Smooth muscle cell of the coronary artery (primary cell): ENCODE measurements around the gene DDX19B. TPM values are rescaled to one million over a fixed set of nuclear protein-coding genes. Genes with fewer than 3 reads are reported as not detected.

Experiments
- total RNA-seq: library from RNA; depleted of rRNA; stranded (reverse); fragments of >200 nt; gene quantifications from 2 replicates; pipeline ENCODE4 v1.2.3, GENCODE V29; 2014; ENCODE audit warnings: low replicate concordance

The DDX19B gene
- total RNA-seq, result 15.8 and 26.6 TPM in 2 replicates

DNA sequence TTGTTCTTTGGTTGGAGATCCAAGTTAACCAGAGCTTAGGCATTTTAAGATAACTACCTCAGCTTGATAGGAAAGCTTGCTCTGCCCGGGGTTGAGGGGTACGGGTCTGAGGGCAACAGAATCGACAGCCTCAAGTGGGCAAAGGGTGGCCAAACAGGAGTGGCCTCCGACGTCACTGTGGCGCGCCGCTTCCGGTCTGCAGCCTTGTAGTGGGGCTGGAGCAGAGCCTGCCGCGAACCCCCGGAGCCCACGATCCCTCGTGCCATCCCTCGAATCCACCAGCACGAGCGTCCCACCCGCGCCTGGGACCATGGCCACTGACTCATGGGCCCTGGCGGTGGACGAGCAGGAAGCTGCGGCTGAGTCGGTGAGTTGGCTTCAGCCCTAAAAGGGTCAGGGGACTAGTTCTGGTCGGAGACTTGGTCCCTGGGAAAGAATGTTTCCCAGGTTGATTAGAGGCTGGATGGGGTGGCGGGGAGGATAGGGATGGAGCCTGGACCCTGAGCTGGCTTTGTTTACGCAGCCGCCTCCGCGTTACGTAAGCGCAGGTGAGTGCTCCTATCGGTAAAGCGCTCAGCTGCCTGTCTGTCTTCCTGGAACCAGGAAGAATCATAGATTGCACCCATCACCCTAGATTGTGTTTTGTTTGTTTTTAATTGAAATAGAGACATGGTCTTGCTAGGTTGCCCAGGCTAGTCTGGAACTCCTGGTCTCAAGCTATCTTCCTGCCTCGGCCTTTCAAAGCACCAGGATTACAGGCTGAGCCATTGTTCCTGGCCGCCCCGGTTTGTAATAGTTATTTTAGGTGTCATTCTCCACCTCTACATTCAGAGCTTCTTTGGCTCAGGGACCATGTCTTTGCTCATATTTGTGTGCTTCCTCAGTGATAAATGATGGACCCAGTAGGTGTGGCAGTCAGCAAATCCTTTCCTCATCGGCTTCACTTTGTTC is at the start of gene DDX19B:
DDX19B (plus strand) TSS at position 199 of the 951 bp plus-strand sequence; CDS start at position 311, 112 bp downstream.

DNA sequence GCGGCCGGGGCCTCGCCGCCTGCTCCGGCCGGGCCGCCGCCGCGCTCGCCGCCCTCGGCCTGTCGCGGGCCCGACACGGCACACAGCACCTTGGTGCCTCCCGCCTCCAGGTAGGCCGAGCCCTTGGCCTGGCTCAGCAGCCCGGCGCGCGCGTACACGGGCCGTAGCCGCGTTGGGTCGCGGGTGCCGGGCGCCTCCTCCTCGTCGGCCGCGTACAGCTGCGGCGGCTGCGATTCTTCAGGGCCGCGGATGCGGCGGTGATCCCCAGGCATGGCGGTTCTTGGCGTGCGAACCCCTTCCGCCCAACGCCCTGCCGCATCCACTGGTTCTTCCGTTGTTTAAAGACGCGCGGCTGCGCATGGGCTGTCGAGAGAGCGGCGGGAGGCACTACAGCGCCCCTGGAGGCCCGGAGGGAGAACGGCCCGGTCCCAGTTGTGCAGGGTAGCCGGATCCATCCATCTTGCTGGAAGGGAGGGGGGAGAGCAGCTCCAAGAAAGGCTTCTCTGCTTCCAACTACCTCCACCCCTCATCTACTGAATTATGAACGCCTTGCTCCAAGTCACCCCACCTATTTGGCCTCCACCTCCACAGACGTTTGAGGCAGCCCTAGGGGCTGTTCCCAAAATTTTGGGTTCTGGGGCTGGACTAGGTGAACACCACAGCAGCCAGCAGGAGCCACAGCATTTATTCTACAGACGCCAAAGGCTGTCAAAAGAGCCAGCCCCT is 47.2 kb upstream of the DDX19B start, which contains the start of gene EXOSC6:
EXOSC6 (minus strand) TSS at position 312 of the 726 bp plus-strand sequence; CDS start at position 272, 40 bp downstream.

DNA sequence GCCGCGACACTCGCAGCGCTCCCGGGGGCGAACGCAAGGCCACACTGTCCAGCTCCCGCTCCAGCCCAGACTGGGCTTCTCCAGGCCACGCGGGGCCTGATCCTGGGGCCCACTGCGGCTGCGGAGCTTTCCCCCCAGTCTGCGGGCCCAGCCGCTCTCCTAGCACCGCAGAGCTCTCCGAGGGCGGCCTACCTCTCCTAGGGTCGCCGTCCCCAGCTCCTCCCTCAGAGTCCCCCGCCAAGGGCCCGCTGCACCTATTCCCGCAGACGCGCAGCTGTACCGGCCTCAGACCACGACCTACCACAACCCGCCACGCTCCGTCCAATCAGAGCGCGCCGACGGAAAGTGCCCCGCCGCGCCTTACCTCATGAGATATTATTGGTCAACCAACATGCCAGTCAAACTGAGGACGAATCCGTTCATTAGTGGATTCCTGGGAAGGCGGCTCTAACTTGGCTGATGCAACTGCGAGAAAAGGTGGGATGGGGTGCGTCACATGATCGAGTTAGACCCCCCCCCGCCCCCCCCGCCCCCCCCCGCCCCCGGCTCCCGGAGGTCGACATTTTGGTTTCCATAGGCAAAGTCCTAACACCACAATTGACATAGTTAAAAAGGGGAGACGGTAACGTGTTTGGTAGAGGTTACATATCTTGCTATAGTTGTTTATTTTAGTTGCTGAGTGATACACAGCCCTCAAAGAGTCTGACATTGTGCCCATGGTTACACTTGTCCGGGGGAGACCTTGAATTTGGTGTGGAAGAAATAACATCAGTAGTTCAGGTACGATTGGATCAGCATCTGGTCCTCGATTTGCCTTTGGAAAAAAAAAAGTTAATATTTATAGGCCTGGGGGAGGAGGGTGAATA is 9.5 kb upstream of the DDX19B start, which contains the start of gene AARS1:
AARS1 (minus strand) TSS at position 278 of the 866 bp plus-strand sequence. CDS start 6,743 bp downstream, outside the sequence.

Other genes starting within 250 kb of the DDX19B start
- gene PDPR, start 184.9 kb upstream of the DDX19B start, total RNA-seq, result 10.1 TPM in 2 replicates
- gene CLEC18C, start 125.4 kb upstream of the DDX19B start, total RNA-seq, result under 0.01 and 2.6 TPM in 2 replicates
- 13.1 and 26.2 TPM in 2 replicates for gene EXOSC6, start 47.2 kb upstream of the DDX19B start, total RNA-seq
- gene AARS1, start 9.7 kb upstream of the DDX19B start, total RNA-seq, result 186 and 251 TPM in 2 replicates
- 34.2 and 38.1 TPM in 2 replicates for gene DDX19A, start 47.7 kb downstream of the DDX19B start, total RNA-seq
- gene ST3GAL2, start 139.9 kb downstream of the DDX19B start, total RNA-seq, result 9.8 and 47.0 TPM in 2 replicates
- gene FCSK, start 155.4 kb downstream of the DDX19B start, total RNA-seq, result 6.8 and 7.8 TPM in 2 replicates
- 73.6 and 81.3 TPM in 2 replicates for gene COG4, start 224.4 kb downstream of the DDX19B start, total RNA-seq
- 53.9 and 64.0 TPM in 2 replicates for gene SF3B3, start 224.6 kb downstream of the DDX19B start, total RNA-seq